Renal pelvis (tissue), 4 donors: ENCODE measurements around the gene C13orf42. TPM values are rescaled to one million over a fixed set of nuclear protein-coding genes. Genes with fewer than 3 reads are reported as not detected.

Experiments
- DNase-seq: peaks from one replicate; pipeline ENCODE4 v3.0.0-alpha.2; 2013
- polyA plus RNA-seq, 3 donors: library from polyadenylated mRNA; unstranded; fragments of 120-200 nt; gene quantifications; one replicate each; pipeline ENCODE4 v1.2.1, GENCODE V29; 2013; ENCODE audit not compliant: insufficient read length in 3 of 3

Gene C13orf42
- polyA plus RNA-seq, 3 donors = 0.31 to 0.41 (median 0.31) TPM

DNA sequence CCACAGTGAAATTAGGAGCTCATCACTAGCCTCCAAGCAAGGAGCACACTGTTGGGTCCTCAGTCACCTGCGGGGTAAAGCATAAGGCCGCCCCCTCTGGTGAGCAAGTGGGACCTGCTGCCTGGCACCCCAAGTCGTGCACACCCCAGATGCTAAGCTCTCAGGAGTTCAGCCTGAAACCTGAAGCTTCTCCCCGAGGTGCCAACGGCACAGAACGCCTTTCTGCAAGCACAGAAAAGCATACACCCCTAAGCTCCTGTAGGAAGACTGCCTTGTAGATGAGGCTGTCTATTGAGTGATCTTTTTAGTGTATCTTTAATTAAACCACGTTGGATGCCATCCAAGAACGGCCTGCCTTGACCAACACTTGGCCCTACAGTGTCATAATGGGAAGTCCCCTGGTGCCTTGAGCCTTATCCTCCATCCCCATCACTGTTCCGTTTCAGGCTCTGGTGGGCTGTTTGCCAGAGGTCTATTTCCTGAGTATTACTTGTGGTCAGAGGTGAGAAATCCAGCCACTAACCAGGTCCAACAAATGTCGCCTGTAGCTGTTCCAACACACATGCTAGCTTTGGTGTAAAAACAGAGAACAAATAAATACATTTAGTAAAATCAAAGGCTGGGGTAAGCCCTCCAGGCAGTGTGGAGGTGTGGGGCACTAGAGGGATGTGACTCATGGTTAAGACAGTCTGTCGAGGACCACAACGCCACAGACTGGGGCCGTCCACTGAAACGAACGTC lies 44.8 kb downstream of the C13orf42 start:
- no peak for DNase-seq

DNA sequence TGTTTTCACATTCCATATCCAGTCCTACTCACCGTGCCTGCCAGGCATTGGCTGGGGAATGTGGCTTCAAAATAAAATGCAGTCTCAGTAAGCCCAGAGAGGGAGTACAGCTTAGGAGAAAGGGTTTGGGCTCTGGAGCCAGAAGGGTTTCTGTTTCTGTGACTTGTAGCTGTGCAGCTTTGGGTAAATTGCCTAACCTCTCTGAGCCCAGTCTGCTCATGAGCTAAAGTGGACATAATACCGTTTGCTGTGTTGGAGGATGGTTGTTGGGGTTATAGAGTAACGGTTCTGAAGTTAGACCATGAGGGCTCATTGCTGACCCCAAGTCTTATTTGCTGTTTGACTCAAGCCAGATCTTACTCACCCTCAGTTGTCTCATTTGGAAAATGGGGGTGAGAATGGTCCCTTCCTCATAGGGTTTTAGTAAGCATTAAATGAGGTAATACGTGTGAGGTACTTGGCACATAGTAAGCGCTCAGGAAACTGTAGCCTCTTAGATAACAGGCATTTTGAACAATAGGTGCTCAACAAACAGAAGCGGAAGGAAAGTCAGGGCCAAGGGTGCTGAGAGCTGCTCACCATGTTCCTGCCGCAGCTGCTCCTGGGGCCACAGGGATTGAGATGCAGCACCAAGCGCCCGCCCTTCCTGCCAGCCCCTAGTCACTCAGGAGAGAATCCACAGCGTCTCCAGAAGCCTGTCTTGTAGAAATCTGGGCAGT lies 45.5 kb downstream of the C13orf42 start:
- DNase-seq = no peak

DNA sequence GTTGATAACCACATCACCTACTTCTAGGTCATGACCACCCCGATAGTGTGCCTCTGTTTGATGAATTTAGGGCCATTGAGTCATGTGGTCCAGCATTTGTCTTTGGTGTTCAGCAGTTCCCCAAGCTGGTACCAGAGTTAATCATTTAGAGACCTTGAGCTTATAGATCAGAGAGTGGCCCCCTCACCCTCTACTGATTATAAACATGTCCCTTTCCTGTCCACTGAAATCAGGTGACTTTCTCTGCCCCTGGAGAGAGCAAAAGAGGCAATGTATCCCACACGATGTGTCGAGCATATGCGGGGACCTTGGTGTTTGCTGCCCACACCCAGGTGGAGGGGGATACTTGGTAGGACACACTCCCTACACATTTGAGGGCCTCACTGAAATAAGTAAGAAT lies 46.3 kb downstream of the C13orf42 start:
- DNase-seq = no peak

DNA sequence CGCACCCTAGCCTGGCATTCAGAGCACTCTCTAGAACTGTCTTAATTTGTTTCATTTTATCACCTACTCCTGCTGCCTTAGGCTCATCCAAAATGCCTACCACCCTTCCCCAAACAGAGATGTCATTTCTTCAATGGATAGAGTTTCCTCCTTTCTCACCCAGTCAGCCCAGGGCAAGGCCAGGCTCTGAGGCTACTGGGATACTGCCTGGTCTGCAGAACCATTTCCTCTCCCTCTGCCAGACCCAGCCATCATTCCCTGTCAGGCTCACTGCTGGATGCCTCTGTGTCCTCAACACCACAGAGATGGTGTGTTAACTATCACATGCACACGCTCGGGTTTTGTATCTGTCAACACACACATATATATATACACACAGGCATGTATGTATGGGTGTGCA lies 47.2 kb downstream of the C13orf42 start:
- DNase-seq = no peak

DNA sequence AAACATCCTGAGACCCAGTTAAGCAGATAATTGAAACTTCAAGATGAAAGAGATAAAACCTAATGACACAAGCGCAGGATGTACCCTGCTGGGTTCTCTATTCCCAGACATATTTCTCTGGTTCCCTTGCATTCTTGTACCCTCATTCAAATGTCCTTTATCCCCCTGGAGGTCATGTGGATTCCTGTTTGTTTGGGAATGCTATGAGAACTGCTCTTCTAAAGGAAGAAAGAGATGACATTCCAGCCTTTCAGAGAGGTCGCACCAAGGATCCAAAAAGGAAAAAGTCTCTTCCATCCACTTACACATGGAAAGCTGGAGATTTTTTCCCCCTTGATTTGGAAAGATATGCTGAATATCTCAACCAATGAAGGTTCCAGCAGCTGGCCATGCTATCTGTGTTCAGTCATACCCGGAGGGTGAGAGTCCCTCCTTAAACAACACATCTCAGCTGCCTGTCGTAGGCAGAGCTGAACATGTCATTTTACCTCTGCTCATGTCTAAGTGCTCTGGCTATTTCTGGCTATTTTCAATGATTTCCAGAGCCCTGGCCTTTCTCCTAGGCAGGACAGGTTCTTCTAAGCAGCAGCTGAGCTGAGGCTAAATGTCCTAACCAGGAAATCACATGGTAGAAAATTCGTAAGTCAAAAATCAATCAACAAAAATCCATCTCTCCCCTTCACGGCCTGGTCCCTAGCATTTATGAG lies 52.5 kb downstream of the C13orf42 start:
- no peak for DNase-seq

DNA sequence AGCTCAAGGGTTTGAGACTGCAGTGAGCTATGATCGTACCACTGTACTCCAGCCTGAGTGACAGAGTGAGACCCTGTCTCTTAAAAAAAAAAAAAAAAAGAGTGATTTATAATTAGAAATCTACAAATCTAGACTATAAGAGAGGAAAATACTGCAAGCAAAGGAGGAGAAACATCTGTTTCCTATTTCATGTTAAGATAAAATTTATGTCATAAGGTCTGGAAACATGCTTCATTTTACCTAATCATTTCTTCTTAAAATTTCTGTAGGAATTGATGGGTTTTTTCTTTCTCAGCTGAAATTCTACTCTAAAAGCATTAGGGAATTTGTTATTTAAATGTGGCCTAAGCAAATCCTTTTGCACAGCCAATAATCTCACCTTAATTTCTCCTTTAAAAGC lies 53.2 kb downstream of the C13orf42 start:
- no peak for DNase-seq

DNA sequence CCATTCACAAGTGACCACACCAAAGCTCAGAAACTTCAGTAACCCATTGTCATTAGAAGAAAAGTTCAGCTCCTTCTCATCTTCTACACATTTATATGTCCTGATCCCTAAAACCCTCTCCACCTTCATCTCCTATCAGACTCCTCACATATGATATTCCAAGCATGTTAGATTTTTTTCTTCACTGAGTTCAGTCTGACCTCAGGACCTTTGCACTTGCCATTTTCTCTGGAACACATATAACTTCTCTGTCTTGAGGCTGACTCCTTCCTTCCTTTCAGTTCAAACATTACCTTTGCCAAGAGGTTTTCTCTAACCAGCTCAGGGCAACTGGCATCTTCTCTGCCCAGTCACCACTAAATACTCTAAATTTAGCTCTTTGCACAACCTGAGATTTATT lies 54.1 kb downstream of the C13orf42 start:
- no peak for DNase-seq

DNA sequence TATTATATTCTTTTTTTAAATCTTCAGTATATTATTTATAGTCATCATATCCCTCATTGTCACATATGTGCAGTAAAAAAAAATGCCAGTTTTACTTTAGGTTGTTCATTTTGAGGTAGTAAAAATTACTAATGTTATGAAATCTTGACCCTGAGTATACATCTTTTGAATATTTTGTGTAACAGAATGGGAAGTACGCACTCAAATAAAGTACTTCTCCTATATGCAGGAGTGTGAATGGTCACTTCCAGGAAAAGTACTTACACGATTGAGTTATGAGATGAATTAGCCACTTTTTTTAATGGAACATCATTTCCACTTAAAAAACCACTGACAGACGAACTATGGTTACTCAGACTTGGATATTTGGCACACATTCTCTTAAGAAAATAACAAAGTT lies 58.5 kb downstream of the C13orf42 start:
- DNase-seq = no peak

DNA sequence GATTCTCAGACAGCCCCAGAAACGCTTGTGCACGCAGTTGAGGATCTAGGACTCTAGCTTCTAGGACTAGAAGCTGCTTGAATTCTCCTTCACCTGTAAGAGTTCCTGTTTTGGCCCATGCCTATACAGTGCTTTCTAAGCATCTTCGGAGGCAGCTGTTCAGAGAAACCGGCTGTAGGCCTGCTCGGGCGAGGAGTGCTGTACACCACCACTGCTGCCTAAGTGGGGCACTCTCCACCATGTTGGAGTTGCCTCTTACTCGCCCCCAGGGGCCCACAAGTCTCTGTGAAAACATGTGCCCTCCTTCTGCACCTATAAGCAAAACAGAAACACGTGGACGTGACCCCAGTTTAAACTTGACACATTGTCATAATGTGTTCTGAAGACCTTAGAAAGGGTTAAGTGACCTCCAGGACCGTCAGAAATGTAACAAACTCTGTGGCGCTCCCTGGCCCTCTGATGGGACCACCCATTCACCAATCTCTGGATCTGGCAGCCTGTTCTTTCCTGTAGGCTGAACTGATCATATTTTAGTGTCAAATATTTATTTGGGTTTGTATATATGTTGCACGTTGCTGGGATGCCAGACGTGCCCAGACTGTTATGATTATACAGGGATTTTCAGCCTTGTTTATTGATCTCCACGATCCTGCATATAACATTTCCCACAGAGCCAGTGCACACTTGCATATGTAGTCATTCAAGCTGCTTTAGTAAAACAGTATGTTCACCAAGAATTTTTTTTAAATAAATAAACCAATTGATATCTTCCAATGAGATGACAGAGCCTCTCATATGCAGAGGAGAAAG lies 60.8 kb downstream of the C13orf42 start:
- DNase-seq = no peak

DNA sequence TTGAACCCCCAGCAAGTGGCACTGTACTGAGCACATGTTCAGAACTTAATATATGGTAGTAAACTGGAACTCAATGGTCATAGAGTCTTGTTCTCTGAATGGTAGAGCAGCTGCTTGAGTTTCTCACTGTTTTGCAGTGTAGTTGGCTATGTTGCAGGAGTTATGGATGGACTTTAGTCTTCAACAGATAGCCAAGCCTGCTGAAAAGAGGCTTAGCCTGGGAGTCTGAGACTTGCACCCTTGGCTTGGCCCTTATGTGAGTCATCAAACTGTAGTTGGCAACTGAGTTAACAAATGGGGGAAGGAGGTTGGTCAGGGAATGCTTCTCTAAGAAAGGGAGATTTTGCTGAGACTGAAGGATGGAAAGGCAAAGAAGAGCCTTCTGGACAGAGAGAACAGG lies 62.5 kb downstream of the C13orf42 start:
- DNase-seq = no peak

DNA sequence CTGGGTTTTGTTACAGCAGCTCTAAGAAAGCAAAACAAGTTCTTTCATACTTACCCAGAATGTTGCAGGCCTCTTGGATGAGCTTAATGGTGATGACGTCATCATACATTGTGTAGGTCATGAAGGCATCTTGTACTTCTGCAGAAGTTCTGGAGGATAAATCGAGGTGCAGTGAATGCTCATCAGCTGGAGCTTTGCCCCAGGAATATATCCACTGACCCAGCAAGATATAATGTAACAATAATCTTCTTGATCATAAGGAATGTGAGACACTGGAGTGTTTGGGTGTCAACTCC lies 63.0 kb downstream of the C13orf42 start:
- DNase-seq = no peak

DNA sequence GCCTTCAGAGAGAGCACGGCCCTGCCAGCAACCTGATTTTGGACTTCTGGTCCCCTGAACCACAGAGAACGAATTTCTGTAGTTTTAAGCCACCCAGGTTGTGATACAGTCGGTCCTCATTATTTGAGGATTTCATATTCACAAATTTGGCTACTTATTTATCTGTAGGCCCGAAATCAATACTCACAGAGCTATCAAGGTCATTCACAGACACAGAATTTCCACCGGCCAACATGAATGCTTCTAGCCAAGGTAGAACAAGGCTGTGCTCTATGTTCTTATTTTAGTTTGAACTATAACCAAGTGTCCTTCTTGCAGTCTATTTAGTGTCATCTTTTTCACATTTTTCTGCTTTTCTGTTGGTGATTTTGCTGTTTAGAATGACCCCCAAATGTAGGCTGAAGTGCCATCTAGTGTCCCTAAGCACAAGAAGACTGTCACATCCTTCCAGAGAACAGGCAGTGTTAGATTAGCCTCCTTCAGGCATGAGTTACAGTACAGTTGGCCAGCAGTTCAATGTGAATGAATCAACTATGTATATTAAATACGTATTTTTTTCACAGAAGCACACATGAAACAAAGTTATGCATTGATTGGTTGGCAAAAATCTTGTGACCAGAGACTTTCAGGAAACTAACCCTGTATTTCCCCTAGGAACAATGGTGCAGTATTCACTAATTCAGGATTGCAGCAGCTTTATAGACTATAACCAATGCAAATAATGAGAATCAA lies 63.5 kb downstream of the C13orf42 start:
- no peak for DNase-seq

DNA sequence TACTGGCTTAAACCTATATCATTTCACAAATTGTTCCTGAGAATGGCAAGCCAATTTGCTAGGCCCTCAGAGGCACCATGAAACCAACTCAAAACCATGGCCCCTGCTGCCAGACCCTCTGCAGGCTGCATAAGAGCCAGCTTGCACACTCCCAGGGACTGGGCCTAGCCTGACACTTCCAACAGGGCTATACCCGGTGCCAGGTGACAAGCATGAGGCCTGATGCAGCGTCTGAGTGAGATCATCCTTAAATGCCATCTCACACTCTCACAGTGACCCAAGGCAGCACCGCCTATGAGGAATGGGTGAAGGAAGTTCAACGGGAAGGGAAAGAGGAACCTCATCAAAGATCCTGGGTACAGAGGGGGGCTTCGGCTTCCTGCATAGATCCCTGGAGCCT lies 65.6 kb downstream of the C13orf42 start:
- no peak for DNase-seq

DNA sequence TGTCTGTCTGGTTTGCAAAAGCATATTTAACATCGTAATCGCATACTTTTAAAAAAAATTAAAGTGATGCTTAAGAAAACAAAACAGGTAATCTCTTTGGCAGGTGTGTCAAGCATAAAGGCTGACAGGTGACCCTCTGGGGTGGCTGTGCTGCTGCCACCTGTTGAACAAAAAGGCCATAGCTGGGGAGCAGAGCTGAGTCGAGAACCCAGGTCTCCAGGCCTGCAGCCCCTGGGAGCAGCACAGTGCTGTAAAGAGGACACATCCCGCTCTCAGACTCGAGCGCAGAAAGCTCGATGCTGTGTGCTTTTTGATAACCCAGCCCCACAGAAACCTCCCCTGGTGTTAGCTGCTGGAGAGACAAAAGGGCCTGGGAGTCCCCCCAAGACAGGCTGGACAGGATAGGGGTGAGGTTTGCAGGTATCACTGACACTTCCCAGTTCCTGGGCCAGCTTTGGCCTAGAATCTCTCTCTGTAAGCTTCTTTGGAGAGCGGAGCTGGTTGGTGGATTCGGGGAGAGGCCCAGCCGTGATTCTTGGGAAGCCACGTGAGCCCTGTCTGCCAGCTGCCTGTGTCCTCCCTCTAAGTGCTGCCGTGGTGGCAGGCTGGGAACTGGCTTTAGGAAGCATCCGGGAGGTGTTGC lies 66.9 kb downstream of the C13orf42 start:
- DNase-seq = no peak

DNA sequence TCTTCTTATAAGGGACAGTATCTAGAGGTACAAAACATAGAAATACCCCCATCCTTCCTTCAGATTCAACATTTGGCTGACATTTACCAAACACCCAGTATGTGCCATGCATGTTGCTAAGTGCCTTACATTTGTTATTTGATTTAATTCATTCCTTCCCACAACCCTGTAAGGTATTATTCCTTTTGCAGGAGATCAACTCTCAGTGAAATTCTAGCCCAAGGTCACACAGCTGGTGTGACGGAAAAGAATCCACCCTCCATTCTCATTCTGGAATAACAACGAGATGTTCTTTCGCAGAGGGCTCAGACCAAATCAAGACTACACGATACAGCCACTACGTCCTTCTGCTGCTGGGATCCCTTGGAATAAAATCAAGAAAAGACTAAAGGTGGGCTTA lies 67.8 kb downstream of the C13orf42 start:
- DNase-seq = no peak

DNA sequence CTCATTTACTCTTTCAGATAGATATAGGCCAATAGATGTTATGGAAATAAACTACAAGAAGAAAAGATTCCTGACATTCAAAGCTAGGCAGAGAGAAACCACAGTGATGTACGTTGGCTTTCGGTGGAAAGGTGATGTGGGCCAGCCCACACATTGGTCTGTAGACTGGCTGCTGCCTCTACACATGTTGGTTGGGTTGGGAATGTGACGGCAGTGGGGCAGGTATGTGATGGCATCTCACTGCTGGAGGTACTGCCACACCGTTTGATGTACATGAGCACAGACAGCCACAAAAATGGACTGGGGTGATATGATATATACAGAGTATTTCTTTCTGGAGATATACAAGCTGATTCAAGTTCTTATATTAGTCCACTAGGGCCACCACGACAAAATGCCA lies 69.4 kb downstream of the C13orf42 start:
- DNase-seq = no peak

DNA sequence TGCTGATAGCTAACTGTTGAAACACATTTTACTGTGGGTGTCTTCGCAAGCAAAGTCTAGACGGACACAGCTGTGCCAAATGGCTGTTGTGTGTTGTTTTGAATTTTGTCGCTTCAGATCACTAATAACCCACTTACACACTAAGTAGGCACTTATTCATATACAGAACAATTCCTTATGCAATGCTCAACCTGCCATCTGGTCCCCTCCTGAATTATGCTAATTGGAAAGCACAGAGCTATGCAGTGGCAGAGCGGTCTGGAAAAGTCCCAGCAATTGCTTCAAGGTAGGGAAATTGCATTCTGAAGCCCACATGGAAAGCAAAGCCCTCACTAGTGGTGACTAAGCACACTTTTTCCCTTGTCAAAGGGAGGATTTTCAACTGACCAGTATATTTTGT lies 69.9 kb downstream of the C13orf42 start:
- DNase-seq = no peak

DNA sequence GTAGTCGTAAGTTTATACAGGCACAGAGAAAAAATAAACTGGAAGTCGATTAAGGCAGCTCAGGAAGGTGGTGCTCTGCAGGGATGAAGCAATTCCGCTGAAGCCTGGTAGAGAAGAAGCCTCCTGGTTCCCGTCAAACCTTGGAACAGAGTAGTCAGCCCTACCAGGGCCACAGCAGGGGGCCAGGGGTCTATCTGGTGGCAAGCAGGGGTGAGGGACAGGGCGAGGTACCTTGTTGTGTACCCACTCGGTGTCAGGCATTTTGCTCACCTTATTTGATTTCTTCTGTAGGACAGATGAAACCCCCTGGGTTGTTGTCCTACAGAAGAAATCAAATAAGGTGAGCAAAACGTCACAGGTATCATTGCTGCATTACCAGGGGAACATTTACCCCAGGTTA lies 70.6 kb downstream of the C13orf42 start:
- DNase-seq = no peak

DNA sequence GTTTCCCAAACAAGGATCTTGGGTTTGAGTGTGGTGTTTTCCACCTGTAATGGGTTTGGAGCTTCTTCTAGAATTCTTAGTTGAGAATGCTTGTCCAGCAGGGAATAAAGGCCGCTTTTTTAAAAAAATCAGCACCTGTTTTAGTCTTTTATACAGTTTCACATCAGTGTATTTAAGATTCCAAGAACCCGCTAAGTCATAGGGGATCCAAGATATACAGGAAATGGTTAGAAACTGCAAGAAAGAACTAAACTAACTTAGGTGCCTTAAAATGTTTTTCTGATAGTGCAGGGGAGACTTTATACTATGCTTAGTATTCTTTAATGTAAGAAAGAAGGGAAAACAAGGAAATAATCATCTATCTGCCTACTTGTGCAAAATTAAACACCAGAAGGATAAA lies 74.7 kb downstream of the C13orf42 start:
- no peak for DNase-seq

DNA sequence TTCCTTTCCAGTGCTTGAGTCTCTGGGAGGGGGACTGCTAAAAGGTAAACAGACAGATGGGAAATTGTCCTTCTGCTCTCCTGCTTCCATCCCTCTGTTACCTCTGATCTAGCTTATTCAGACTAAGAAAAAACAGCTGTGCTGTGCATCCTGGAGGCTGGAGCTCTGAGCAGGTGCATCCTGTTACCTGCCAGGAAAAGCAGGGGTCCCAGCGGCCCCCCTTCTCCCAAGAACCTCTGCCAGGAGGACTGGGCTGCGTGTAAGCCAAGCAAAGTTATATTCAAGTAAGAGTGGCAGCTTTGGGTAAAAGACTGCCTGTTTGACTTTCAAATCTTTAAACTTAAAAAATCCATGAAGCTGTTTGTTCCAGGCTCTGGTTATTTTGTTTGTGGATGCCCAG lies 75.1 kb downstream of the C13orf42 start:
- no peak for DNase-seq

DNA sequence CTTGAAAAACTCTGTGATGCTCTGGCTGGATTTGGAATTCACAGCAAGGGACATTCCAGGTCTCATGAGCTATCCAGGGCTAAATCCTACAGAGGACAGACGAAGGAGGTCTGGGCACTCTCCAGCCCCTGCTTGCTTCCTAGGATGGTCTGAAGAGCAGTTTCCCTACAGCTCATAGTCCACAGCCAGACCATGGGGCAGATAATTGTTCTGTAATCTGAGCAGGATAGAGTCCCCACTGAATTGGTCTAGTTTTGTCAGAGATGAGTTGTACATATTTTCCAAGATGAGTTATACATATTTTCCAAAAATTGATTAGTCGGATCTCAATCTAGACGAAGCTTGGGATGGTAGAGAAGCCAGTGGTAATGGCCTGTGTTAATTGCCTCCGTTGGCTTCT lies 75.6 kb downstream of the C13orf42 start:
- no peak for DNase-seq
